ES-I3 (cell line): Measurements from ENCODE around the gene ABRACL.

Source experiments
- H3K36me3 ChIP-seq: 2 replicates; pipeline ENCODE4 v1.6.1; 2013; ENCODE audit warnings: mild to moderate bottlenecking, low read length, control low read depth, moderate library complexity; ENCODE audit not compliant: insufficient read depth
- H3K4me1 ChIP-seq: 2 replicates; pipeline ENCODE4 v1.6.1; 2013; ENCODE audit warnings: mild to moderate bottlenecking, control low read depth, low read length; ENCODE audit not compliant: insufficient read depth
- H3K9ac ChIP-seq: 2 replicates; pipeline ENCODE4 v1.6.1; 2013; ENCODE audit warnings: low read depth, mild to moderate bottlenecking, low read length, moderate library complexity
- H3K9me3 ChIP-seq: 2 replicates; pipeline ENCODE4 v1.6.1; 2013; ENCODE audit warnings: mild to moderate bottlenecking, low read length, moderate library complexity; ENCODE audit not compliant: control insufficient read depth, insufficient read depth

Gene ABRACL

DNA sequence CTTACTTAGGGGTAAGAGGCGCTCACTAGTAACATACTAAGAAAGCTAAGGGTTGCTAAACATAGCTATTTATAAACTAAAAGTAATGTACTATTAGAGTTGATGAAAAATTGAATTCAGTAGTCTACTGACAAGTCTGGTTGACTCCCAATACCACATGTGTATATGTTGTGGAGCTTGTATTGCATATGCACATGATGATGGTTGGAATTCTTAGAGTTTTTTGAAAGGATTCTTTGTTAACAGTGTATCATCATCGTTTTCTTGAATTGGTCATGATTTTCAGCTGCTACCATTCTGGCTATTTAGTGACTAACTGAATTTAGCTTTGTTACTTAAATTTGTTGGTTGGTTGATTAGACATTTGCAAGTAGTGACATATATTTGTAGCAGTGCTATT, 27.2 kb downstream of the ABRACL start:
- Histone ChIP-seq H3K9ac (no peak overlapping the region), H3K9me3 (no peaks in the 10 kb centered on the region)

DNA sequence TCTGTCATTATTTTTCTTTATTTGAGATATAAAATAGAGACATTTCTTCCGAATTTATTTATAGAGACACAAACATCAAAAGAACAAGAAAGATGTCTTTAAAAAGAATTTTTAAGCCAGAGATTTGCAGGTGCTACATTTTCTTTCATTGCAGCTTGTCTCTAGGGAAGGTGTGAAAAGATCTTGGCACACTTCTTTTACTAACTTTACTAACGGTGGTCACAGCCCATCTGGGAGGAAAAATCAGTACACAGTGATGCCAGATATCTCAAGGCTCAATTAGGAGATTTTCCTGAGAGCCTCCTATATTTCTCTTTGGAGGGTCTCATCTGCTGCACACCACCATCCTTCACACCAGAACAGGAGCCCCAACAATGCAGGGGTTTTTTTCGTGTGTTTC, 29.5 kb downstream of the ABRACL start:
- no peaks in the 10 kb centered on the region for H3K36me3 ChIP-seq
- H3K9me3 ChIP-seq = no peaks in the 10 kb centered on the region
- no peak overlapping the region for H3K9ac ChIP-seq
- H3K4me1 ChIP-seq = no peaks in the 10 kb centered on the region

More for the DNA sequence above, 27.2 kb downstream of the ABRACL start:
- Histone ChIP-seq H3K36me3 (no peaks in the 10 kb centered on the region), H3K4me1 (no peaks in the 10 kb centered on the region)

DNA sequence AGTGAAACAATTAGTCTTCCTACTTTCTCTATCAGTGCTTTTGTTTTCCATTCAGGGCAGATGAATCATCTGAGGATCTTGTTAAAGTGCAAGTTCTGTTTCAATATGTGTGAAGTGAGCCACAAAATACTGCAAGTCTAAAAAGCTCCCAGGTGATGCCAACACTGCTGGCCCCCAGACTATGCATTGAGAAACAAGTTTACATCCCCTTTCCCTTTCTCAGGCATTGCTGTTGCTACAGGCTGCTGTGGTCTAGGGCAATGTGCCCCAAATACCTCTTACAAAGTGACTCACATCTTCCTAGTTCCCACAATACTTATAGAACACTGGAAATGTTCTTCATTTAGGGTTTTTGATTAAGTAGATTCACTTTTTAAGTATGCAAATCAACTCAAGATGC, 31.8 kb downstream of the ABRACL start:
- Histone ChIP-seq H3K9ac (no peak overlapping the region), H3K36me3 (no peaks in the 10 kb centered on the region), H3K9me3 (no peaks in the 10 kb centered on the region), H3K4me1 (no peaks in the 10 kb centered on the region)

DNA sequence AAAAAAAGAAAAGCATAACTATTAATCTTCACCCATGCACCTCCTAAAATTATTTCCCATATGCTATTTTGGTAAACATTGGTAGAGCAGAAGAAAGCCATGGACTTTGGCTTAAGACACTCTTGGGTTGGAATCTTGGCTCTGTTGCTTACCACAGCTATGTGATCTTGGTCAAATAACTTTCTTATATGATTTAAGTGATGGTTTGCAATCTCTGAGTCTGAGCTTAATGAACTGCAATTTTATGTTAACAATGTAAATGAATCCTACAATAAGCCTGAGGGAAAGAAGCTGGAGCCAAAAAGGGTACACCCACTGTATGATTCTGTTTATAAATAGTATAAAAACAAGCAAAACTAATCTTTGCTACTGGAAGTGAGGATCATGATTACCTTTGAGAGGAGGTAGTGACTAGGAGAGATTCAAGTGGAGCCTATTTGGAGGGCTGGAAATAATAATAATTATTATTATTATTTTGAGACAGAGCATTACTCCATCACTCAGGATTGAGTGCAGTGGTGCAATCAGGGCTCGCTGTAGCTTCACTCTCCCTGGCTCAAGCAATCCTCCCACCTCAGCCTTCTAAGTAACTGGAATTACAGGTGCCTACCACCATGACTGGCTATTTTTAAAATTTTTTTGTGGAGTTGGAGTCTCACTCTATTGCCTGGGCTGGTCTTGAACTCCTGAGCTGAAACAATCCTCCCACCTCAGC, 34.5 kb downstream of the ABRACL start:
- Histone ChIP-seq H3K9me3 (no peaks in the 10 kb centered on the region), H3K36me3 (no peaks in the 10 kb centered on the region), H3K9ac (no peak overlapping the region), H3K4me1 (no peaks in the 10 kb centered on the region)

DNA sequence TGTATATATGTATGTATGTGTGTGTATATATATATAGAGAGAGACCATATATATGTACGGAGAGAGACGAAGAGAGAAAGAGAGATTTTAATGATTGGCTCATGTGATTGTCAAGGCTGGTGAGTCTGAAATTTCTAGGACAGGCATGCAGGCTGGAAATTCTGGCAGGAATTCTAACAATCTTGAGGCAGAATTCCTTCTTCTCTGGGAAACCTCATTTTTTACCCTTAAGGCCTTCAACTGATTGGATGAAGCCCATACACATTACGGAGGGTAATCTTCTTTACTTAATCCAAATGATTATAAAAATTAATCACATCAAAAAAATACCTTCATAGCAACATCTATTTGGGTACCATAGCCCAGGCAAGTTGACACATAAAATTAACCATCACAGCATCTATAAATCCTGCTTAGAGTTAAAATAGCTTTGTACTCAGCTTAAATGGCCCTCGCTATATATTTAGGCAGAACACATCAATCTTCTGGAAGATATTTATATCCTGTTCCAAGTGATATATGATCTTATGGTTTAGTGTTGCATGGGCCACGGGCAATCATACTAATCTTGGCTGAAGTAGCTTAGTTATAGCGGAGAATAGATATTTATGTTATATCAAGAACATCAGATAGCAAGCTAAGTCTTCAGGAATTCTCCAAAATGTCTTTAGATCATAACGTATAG, 36.6 kb downstream of the ABRACL start:
- H3K9me3 ChIP-seq = no peaks in the 10 kb centered on the region
- no peaks in the 10 kb centered on the region for H3K4me1 ChIP-seq
- H3K9ac ChIP-seq = no peak overlapping the region
- no peaks in the 10 kb centered on the region for H3K36me3 ChIP-seq

DNA sequence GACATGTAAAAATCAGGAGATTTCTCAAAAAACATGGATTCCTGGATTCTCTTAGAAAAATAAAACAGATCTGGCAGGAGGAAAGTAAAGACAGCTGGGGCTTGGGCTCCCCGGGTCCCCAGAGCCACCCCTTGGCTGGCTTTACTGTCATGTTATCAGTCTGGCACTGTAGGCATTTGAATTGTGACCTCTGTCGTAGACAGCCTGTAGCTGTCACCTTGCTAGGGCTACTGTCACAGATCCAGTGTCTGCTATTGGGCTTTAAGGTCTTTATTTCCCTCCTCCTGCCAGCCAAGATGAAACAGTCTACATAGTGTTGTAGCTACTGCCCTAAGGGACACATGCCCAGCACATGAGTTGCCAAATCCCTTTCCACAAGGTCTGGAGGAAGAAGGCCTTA, 37.5 kb downstream of the ABRACL start:
- Histone ChIP-seq H3K9ac (no peak overlapping the region), H3K36me3 (no peaks in the 10 kb centered on the region), H3K4me1 (no peaks in the 10 kb centered on the region), H3K9me3 (no peaks in the 10 kb centered on the region)

DNA sequence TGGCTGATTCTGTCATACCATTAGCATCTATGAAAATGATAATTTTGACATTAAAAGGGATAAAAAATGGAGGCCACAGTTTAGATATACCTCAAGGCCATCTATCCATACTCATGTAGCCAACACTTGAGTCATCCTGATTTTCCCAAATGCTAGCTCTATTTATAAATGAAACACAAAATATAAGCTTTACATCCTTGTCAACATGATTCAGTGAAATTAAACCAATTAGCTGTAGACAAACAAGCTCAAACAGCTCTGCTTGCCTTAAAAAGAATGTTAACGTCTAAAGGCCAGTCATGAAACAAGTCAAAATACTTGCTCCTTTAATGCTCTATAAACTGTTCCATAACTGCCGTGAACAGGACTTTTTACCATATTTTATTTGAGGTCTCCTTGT, 40.3 kb downstream of the ABRACL start:
- Histone ChIP-seq H3K9ac (no peak overlapping the region), H3K9me3 (no peaks in the 10 kb centered on the region), H3K36me3 (no peaks in the 10 kb centered on the region), H3K4me1 (no peaks in the 10 kb centered on the region)

DNA sequence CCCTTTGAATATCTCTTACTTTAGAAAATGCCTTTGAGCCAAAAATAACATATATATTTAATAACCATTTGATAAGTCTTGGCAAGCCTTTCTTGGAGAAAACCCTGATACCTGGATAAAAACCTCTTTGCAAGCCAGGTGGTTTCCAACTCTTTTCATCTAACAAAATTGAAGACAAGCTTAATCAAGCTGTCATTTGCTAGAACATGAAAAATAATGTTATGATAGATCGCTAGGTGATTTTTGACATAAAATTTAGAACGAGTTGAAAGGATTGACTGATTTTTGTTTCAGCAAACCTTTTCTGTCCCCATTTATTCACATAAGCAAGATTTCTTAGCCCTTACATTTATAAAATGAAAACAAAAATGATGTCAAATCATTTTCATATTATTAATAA, 44.6 kb downstream of the ABRACL start:
- Histone ChIP-seq H3K9me3 (no peaks in the 10 kb centered on the region), H3K4me1 (no peaks in the 10 kb centered on the region), H3K36me3 (no peaks in the 10 kb centered on the region), H3K9ac (no peak overlapping the region)

DNA sequence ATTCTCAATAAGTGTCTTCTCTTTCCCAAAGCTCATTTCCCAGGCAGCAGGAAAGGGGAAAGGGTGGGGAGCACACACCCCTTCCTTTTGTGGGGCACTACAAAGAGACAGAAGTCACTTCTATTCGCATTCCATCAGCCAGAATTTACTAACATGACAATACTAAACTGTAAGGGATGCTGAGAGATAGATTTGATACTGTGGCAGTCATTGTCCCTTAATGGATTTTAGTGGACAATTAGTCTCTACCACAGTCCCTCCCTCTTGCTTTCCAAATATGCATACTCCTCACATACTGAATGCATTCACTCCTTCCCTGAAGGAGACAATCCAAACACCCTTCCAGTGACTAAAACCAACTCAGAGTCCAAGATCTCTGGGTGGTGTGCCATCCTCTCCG, 50.5 kb downstream of the ABRACL start:
- Histone ChIP-seq H3K9me3 (no peaks in the 10 kb centered on the region), H3K36me3 (no peaks in the 10 kb centered on the region), H3K4me1 (peaks cover 6% of the 10 kb centered on the region; the same call in 1 of the 2 replicates), H3K9ac (no peak overlapping the region)

DNA sequence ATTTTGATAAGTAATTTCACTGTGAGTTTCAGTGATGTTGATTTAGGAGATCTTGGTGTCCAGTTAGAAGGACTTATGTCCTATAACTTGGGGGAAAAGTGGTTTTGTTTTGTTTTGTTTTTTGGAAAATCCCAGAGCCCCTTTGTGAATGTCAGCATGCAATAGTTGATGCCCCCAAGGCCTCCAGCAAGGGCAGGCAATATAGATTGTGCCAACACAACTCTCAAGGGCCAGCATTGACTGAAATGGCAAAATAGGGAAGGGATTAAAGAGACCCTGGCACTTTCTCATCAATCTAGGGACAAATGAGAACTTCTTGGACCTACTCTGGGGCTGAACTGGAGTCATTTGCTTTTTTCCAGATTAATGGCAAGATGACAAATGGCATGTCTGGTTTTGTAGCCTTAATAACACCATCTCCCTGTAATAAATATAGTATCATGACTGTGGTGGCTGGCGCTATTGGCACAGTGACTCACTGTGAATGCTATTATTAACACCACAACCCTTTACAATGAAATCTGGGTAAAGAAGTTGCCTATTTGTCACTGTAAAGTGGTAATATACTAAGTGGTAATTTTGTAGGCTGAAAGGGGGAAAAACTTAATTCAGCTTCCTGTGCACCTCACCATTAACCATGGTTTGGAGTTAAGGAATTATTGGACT, 51.8 kb downstream of the ABRACL start:
- Histone ChIP-seq H3K9ac (no peak overlapping the region), H3K4me1 (peaks cover 6% of the 10 kb centered on the region; the same call in 1 of the 2 replicates), H3K9me3 (no peaks in the 10 kb centered on the region), H3K36me3 (no peaks in the 10 kb centered on the region)

DNA sequence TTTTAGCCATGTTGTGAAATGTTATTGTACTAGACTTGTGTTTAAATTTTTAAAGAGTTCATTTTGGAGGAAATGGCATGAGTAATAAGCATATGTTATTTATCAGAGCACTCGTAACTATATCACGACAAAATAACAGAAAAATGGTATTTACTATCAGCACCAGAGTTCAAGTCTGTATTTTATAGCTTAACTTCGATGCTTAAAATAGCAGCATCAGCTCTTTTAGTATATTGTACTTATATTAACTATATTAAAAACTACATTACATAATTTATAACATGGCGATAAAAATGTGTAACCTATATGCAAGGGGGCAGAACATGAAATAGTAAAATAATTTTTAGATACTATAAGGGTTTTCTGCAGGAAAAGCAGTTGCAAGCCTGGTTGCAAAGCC, 52.9 kb downstream of the ABRACL start:
- Histone ChIP-seq H3K36me3 (no peaks in the 10 kb centered on the region), H3K4me1 (peaks cover 6% of the 10 kb centered on the region; the same call in 1 of the 2 replicates), H3K9me3 (no peaks in the 10 kb centered on the region)

DNA sequence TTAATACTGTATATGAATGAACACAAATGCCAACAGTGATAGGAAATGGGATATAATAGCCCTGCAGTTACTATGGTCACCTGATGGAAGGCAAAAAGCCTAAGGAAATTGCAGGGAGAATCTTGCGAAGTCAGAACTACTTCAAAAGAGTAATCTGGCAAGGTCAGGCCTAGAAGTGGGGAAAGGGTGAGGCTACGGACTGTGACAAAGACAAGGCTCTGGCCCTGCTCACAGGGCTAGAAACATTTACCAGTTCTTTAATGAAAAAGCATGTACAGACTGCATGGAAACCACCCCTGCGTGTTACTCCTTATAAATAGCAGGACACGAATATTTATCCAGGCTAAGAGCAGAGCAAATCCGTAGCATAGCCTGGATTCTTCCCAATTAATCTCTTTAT, 53.8 kb downstream of the ABRACL start:
- Histone ChIP-seq H3K4me1 (peaks cover 6% of the 10 kb centered on the region; the same call in 1 of the 2 replicates), H3K36me3 (no peaks in the 10 kb centered on the region), H3K9ac (no peak overlapping the region), H3K9me3 (no peaks in the 10 kb centered on the region)

More for the DNA sequence above, 52.9 kb downstream of the ABRACL start:
- no peak overlapping the region for H3K9ac ChIP-seq

DNA sequence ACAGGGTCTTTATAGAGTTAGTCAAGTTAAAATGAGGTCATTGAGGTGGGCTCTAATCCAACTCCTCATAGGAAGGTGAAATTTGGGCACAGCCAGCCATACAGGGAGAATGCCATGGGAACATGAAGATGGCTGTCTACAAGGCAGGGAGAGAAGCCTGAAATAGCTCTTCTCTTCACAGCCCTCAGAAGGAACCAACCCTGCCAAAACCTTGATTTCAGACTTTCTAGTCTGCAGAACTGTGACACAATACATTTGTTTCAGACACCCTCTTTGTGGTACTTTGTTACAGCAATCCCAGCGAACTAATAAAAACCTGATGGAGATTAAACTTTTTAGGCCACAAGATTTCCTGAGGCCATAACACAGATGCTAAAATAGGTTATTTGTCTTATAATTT, 63.3 kb downstream of the ABRACL start:
- Histone ChIP-seq H3K9ac (no peak overlapping the region), H3K9me3 (no peaks in the 10 kb centered on the region), H3K4me1 (no peaks in the 10 kb centered on the region)

More for the DNA sequence above, 63.3 kb downstream of the ABRACL start:
- no peaks in the 10 kb centered on the region for H3K36me3 ChIP-seq
